GM21528 (cell line): ENCODE results near the gene OPCML.

Experiments
- ATAC-seq: cut with Tn5 transposase; IDR thresholded peaks from one replicate; pipeline ENCODE4 v1.9.1; 2021; ENCODE audit warnings: mild to moderate bottlenecking, moderate library complexity; ENCODE audit not compliant: unreplicated experiment, low FRiP score

The OPCML gene

GRCh38 chr11:133541720-133542095, 9.4 kb upstream of the OPCML start:
- no peak for ATAC-seq

GRCh38 chr11:133541021-133541719, 8.9 kb upstream of the OPCML start:
- no peak for ATAC-seq

DNA sequence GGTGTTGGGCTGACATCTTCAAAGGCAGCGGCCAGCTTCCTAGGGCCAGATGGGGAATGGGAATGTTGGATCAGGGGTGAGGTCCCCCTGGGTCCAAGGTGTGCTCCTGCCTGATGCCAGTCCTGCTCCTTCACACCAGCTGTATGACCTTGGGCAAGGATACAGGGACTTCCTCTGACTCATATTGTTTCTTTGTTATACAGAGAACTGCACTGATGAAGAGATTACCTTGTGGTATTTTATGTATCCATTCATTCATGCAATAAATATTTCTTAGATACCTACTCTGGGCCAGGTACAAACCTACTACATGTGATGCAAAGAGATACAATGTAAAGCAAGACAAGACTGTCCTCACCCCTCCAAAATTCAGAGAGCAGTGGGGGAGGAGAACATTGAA, 3.9 kb upstream of the OPCML start:
- no peak for ATAC-seq

DNA sequence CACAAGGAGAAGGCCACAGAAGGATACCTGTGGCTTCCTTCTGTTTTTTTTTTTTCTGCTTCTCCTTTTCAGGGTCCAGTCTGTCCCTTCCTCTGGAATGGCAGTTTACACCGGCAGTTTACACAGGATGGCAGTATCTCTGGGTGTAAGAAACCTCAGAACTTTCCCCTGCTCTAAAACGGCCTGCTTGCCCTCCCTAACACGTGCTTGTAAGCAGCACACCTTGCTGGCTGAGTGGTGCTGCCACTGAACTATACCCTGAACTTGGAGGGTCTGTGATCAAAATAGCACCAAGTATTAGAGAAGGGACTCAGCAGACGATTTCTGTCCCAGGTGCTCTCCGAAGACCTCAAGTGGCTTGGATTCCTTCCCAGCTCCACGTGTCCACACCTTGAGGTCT, 904 bp upstream of the OPCML start:
- no peak for ATAC-seq

DNA sequence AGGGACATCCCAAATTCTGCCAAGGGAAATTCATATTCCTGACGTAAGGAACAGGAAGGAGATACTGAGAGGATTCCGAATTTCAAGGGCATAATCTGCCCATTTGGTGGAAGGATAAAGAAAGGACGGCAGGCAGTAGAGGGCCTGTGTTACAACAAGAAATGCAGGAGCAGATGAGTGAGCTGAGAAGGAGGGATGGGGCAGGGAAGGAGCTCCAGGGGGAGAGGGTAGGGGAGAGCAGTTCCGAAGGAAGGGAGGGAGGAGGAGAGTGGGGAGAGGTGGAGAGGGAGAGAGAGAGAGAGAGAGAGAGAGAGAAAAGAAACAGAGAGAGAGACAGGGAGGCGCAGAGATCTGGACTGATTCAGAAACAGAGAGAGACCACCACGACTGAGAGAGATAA, 843 bp downstream of the OPCML start:
- no peak for ATAC-seq

DNA sequence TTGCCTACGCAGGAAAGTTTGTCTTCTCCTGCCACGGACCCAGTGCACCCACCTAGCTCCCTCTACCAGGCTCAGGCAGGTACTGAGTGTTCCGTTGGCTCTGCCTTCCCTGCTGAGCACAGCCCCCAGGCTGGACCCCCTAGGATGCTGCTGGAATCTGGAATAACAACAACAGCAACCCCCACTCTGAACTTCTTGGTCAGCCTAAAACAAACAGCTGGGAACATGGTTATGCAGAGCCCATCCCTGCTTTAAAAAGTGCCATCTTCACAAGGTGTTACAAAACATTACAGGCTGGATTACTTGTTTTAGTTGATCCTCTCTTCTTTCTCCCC, 1.8 kb downstream of the OPCML start:
- ATAC-seq, result no peak

DNA sequence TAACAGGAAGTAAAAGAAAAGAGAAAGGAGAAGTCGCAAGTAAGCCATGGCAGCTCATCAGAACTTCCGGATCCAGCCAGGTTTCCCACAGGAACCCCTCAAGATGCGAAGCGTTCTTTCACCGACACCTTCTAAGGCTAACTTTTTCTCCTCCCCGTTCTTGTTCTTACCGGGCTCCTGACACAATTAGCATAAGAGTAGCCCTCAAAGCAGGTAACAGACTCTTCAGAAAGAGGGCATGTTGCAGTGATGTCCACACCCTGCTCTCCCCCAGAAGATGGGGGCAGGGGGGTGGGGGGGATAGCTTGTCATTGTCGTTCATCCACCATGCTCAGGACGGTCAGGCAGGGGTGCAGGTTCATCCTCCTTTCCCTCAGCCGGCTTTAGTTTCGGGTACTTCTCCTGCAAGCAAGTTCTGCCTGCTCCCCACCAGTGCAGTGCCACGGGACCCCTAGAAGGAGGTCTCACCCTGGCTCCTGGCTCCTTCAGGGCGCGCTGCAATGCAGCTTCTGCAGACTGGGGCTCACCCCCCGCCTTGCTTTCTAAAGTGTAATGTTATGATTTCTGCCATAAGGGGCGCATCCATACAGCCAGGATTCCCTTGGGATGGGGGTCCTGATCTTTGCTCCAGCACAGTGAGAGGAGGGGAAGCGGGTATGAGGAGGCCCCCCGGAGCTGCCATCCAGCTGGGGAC, 2.3 kb downstream of the OPCML start:
- no peak for ATAC-seq

GRCh38 chr11:133526790-133527189, 5.5 kb downstream of the OPCML start:
- no peak for ATAC-seq

GRCh38 chr11:133525976-133526375, 6.3 kb downstream of the OPCML start:
- no peak for ATAC-seq

GRCh38 chr11:133524488-133524887, 7.8 kb downstream of the OPCML start:
- ATAC-seq, result no peak

DNA sequence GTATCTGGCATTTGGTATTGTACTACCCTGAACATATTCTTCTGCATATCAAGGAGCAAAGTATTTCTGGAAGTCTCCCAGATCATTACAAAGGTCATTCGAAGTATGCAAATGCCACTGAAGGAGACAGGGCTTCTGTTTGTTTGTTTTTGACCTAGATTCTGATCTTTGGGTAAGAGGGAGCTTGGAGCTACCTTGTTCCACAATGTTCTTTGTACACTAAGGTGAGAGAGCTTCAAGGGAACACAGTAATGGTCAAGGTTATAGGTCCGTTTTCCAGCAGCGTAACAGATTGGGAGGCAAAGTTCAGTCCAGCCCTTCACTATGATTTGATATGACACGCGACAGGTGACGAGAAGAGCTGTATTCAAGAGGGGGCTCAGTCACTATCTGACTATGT, 10.0 kb downstream of the OPCML start:
- ATAC-seq, result no peak

- no peak for ATAC-seq
These were observed 10.8 kb downstream of the OPCML start for GRCh38 chr11:133521502-133521901.

DNA sequence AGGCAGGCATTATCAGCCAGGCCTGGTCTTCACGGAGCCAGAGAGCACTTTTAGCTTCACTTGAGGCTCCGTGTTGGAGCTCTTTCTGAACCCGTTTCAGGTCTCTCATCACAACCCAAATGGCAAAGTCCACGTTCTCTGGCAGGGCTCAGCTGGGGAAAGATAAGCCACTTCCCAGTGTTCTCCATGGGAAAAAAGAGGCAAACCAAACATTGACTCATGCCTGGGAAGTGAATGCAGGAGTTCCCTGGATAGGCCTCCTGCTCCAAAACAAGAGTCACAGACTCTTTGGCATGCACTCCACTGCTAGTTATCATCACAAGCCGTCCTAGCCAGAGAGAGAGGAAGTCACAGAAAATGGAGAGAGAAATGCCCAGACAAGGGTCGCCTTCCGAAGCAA, 11.6 kb downstream of the OPCML start:
- no peak for ATAC-seq

GRCh38 chr11:133519560-133519959, 12.7 kb downstream of the OPCML start:
- ATAC-seq, result no peak

- ATAC-seq, result no peak
These were observed 13.5 kb downstream of the OPCML start for GRCh38 chr11:133518702-133519264.

GRCh38 chr11:133516845-133517244, 15.5 kb downstream of the OPCML start:
- no peak for ATAC-seq

DNA sequence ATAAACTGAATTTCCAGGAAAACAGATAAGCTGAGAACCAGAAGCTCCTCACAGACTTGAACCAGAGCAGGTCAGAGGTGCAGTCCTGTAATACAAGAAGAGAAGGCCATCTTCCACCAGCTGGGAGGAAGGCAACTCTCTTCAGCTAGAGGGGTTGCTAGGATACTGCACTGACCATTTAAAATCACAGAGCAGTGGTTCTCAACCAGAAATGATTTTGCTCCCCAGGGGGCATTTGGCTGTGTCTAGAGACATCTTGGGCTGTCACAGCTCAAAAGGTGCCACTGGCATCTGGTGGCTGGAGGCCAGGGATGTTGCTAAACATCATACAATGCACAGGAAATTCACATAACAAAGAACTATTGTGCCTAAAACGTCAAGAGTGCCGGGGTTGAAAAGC, 17.2 kb downstream of the OPCML start:
- no peak for ATAC-seq

GRCh38 chr11:133509924-133510697, 22.2 kb downstream of the OPCML start:
- no peak for ATAC-seq

- no peak for ATAC-seq
These were observed 23.8 kb downstream of the OPCML start for GRCh38 chr11:133508468-133508867.

DNA sequence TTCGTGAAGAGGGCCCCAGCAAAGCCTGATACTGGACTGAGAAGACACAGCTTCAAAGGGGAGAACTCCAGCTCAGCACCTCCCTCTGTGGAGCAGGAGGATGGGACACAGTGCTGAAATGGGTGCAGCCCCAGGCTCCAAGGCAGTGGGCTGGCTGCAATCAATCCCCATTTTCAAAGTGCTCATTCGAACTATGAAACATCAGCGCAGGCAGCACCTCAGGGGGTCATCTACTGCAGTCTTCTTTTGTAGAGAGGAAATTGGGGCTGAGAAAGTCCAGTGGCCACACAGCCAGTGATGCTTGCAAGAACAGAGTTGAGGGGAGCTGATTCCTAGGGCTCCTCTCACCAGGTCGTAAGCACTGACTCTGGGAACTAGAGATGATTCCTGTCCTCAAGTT, 25.1 kb downstream of the OPCML start:
- ATAC-seq, result no peak

DNA sequence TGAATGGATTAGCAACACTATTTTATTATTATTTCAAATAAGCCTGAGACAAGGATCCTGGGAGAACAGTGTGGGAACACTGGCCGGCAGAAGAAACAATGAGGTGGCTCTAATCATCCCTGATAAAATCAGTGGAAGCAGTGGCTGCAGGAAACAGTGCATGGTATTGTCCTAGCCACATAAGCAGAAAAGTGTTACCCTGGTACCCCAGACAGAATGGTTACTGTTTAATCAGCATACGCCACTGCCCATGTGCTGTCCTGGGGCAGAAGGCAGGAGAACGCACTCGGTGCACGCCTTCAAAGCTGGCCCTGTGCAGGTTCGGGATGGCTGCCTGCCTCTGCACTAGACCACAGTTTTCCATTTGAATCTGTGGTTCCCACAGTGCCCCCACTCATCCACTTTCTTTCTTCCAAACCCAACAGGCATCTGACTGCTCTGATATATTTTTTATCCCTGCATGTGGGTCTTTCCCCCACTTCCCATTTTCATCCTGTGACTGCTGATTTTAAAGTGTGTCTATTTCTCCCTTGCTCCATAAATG, 25.7 kb downstream of the OPCML start:
- no peak for ATAC-seq
